Middle frontal gyrus (tissue), 1 donor: ENCODE results near the gene NT5DC2.

ENCODE experiments used
- DNase-seq: peaks from one replicate; pipeline ENCODE4 v3.0.0-alpha.2; 2015; ENCODE audit warnings: low spot score; ENCODE audit errors: extremely low spot score

The NT5DC2 gene

GRCh38 chr3:52525680-52526561 lies 7.7 kb downstream of the NT5DC2 start:
- no peak for DNase-seq

GRCh38 chr3:52524752-52525679 lies 8.6 kb downstream of the NT5DC2 start:
- DNase-seq, result no peak

- no peak for DNase-seq
Measured at GRCh38 chr3:52524258-52524751, 9.4 kb downstream of the NT5DC2 start.

DNA sequence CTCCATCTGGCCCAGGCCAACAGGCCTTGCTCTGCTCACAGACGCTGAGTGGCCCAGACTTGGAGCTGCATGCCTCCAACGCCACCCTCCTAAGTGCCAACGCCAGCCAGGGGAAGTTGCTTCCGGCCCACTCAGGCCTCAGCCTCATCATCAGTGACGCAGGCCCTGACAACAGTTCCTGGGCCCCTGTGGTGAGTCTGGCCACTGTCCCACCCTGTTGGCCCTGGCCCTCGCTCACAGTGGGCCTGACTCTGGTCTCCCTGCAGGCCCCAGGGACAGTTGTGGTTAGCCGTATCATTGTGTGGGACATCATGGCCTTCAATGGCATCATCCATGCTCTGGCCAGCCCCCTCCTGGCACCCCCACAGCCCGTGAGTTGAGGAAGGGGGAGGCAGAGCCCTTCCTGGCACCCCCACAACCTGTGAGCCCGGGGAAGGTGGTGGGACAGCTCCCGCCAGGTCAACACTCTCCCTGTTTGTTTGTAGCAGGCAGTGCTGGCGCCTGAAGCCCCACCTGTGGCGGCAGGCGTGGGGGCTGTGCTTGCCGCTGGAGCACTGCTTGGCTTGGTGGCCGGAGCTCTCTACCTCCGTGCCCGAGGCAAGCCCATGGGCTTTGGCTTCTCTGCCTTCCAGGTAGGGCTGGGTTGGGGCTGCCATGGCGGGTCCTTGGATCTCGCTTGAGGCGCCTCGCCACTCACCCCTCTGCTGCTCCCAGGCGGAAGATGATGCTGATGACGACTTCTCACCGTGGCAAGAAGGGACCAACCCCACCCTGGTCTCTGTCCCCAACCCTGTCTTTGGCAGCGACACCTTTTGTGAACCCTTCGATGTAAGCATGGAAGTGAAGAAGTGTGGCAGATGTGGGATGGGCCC lies 10.0 kb downstream of the NT5DC2 start:
- no peak for DNase-seq

DNA sequence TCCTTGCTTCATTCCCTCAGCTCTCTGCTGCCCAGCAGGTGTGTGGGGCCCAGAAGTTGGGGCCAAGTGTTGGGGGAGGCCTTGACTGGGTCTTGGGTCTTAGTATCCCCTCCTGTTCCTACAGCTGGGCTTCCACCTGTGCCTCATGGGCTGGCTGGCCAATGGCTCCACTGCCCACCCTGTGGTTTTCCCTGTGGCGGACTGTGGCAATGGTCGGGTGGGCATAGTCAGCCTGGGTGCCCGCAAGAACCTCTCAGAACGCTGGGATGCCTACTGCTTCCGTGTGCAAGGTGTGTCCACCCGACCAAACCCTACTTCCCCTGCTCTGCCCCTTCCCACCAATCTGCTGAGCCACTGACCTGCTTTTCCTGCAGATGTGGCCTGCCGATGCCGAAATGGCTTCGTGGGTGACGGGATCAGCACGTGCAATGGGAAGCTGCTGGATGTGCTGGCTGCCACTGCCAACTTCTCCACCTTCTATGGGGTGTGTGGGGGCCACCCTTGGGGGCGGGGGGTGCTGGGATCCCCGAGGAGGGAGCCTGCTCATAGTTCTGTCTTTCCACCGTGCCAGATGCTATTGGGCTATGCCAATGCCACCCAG lies 10.9 kb downstream of the NT5DC2 start:
- DNase-seq, result no peak

GRCh38 chr3:52521881-52522650 lies 11.6 kb downstream of the NT5DC2 start:
- no peak for DNase-seq

GRCh38 chr3:52521488-52521824 lies 12.2 kb downstream of the NT5DC2 start:
- no peak for DNase-seq

DNA sequence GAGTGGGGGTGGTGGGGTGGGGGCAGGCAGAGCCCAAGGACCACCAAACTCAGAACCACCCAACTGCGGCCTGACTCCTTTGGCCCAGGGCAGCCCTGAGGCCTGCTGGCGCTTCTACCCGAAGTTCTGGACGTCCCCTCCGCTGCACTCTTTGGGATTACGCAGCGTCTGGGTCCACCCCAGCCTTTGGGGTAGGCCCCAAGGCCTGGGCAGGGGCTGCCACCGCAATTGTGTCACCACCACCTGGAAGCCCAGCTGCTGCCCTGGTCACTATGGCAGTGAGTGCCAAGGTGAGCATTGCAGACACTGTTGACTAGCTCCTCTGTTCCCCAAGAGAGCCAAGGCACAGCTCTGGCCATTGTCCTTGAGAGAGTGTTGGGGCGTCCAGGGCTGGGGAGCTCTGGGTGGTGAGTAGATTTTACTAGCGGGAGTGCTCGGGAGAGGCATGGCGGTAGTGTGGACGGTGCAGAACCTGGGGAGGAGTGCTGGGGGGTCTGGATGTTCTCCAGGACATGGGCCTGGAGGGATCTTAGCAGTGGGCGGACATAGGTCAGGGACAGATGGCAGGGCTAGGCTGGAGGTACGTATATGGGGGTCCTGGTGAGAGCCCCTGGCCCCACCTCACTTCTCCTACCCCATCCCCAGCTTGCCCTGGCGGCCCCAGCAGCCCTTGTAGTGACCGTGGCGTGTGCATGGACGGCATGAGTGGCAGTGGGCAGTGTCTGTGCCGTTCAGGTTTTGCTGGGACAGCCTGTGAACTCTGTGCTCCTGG lies 12.8 kb downstream of the NT5DC2 start:
- DNase-seq, result no peak

GRCh38 chr3:52520141-52520667 lies 13.5 kb downstream of the NT5DC2 start:
- DNase-seq, result no peak

GRCh38 chr3:52519445-52520140 lies 14.1 kb downstream of the NT5DC2 start:
- no peak for DNase-seq

DNA sequence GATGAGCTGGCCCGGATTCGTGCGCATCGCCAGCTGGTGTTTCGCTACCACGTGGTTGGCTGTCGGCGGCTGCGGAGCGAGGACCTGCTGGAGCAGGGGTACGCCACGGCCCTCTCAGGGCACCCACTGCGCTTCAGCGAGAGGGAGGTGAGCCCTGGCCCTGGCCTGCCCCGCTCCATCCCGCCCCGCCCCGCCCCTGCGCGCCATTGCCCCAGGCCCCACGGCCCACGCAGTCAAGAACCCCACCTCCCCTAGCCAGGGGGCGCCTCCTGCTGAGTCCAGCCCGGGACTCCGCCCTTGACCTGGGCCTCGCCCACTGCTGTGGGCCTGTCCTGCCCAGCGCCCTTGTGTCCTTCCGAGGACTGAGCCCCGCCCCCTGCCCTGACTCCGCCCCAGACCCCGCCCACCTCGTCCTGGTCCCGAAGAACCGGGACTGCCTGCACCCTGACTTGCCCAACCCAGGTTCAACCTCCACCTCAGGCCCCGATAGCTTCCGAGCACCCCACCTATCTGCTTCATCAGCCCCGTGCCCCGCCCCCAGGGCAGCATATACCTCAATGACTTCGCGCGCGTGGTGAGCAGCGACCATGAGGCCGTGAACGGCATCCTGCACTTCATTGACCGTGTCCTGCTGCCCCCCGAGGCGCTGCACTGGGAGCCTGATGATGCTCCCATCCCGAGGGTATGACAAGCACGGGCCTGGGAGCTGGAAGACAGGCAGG lies 14.8 kb downstream of the NT5DC2 start:
- no peak for DNase-seq

DNA sequence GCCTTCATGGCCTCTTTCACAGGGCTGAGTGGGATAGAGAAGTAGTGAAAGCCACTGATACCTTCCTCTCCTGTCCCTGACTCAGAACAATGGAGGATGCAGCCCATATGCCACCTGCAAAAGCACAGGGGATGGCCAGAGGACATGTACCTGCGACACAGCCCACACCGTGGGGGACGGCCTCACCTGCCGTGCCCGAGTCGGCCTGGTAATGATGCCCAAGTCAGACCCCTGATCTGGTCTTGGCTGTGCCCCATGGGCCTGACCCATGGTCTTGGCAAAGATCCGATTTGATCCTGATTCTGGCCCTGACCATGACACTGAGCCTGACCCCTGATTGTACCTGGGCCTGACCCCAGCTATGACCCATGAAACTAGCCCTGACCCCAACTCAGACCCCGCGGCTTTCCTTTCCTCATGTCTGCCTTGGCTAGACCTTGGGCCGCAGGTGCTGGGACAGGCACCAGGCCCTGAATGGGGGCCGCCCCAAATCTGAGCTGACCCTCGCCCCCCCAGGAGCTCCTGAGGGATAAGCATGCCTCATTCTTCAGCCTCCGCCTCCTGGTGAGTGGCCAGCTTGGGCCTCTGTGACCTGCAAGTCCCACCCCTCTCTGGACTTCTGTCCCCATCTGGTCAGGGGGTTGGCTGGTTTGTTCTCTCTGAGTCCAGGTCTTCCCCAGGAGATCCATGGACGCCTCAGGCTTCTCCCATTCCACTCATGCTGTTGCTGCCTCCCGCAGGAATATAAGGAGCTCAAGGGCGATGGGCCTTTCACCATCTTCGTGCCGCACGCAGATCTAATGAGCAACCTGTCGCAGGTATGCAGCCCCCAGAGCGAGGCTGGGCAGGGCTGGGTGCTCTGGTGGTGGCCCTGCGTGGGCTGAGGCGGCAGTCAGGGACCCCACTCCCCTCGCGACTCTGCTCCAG lies 15.6 kb downstream of the NT5DC2 start:
- no peak for DNase-seq

GRCh38 chr3:52516509-52517195 lies 17.0 kb downstream of the NT5DC2 start:
- DNase-seq, result no peak

DNA sequence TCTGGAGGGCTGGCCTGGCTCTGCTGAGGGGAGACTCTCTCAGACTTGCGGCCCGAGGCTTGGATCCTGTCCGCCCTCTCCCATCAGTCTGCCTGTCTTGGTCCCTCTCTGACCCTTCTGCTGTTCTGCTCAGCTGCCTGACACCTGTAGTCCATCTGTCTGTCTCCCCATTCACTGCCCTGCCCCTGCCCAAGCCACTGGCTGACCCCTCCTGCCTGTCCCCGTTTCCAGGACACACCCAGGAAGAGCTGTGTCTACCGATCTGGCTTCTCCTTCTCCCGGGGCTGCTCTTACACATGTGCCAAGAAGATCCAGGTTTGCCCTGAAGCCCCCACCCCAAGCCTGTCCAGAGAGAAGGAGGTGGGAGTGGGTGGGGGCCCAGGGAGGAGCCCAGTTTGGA lies 18.5 kb downstream of the NT5DC2 start:
- DNase-seq, result no peak

DNA sequence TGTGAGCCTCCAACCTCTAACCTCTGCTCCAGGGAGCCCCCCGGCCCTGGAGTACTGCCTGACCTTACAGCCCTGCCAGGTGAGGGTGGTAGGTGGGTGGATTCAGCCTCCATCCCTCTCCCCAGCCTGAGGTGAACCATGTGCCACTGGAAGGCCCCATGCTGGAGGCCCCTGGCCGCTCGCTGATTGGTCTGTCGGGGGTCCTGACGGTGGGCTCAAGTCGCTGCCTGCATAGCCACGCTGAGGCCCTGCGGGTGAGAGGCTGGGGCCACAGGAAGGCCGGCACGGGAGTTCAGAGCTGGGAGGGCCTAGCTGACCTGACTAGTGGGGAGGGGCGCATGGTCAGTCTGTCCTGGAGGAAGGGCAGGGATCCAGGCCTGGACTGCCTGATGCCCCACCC lies 19.1 kb downstream of the NT5DC2 start:
- no peak for DNase-seq

GRCh38 chr3:52513281-52513680 lies 20.4 kb downstream of the NT5DC2 start:
- no peak for DNase-seq
